C4-2B (cell line): ENCODE data around the gene QRFP.
"Not testable (repeated sequence)": the region's sequence is repeated elsewhere in the genome, so short reads cannot be mapped to it uniquely, and the experiment has no call there.

Experiments used
- H3K27ac ChIP-seq: fragments of 450-650 bp; 2 replicates; pipeline ENCODE4 v1.5.1; 2017
- CTCF ChIP-seq: fragments of 450-650 bp; conservative IDR thresholded peaks from 2 replicates; pipeline ENCODE4 v1.5.1; 2017; ENCODE audit warnings: mild to moderate bottlenecking
- ZFX ChIP-seq: fragments of 450-650 bp; IDR thresholded peaks from 2 replicates; pipeline ENCODE4 v1.6.1; 2017

Gene QRFP

GRCh38 chr9:130858739-130859705, 37.6 kb downstream of the QRFP start:
- no peak overlapping the region for H3K27ac ChIP-seq
- no peak for TF ChIP-seq CTCF
- TF ChIP-seq ZFX, result no peak

- TF ChIP-seq CTCF (no peak), ZFX (no peak)
- no peak overlapping the region for H3K27ac ChIP-seq
These were observed 38.5 kb downstream of the QRFP start for GRCh38 chr9:130857864-130858738.

GRCh38 chr9:130856474-130856873, 40.1 kb downstream of the QRFP start:
- TF ChIP-seq CTCF (no peak), ZFX (no peak)
- H3K27ac ChIP-seq, result no peak overlapping the region

GRCh38 chr9:130854835-130855234, 41.8 kb downstream of the QRFP start:
- no peak overlapping the region for H3K27ac ChIP-seq
- TF ChIP-seq CTCF (no peak; the same call in 1 of the 2 replicates), ZFX (no peak)

- no peak for TF ChIP-seq CTCF
- TF ChIP-seq ZFX, result no peak
- no peak overlapping the region for H3K27ac ChIP-seq
These were observed 42.5 kb downstream of the QRFP start for GRCh38 chr9:130854092-130854491.

GRCh38 chr9:130852801-130853200, 43.8 kb downstream of the QRFP start:
- no peak overlapping the region for H3K27ac ChIP-seq
- TF ChIP-seq ZFX, result no peak

GRCh38 chr9:130849356-130849755, 47.3 kb downstream of the QRFP start:
- H3K27ac ChIP-seq, result no peak overlapping the region
- TF ChIP-seq ZFX (no peak), CTCF (no peak)

- not testable (repeated sequence) for H3K27ac ChIP-seq
These were observed 48.1 kb downstream of the QRFP start for GRCh38 chr9:130848514-130848913.
